HEK293 (cell line): ENCODE results near the gene DSCAML1.

Source experiments
- CTCF ChIP-seq: fragments of 450-650 bp; formaldehyde crosslinking; IDR thresholded peaks from 2 replicates; pipeline ENCODE4 v1.5.1; 2016; ENCODE audit warnings: missing biosample characterization, missing genetic modification characterization
- HOXA7 ChIP-seq: sonication (generic); formaldehyde crosslinking; IDR thresholded peaks from 2 replicates; pipeline ENCODE4 v1.8.1; 2022; ENCODE audit warnings: missing genetic modification reagents, borderline replicate concordance
- KLF8 ChIP-seq: fragments of 450-650 bp; formaldehyde crosslinking; IDR thresholded peaks from 2 replicates; pipeline ENCODE4 v1.5.1; 2016; ENCODE audit warnings: missing biosample characterization, missing genetic modification characterization
- ZBTB44 ChIP-seq: fragments of 450-650 bp; IDR thresholded peaks from 2 replicates; pipeline ENCODE4 v1.5.1; 2018; ENCODE audit warnings: missing biosample characterization, mild to moderate bottlenecking, missing genetic modification characterization
- ZBTB7A ChIP-seq: fragments of 450-650 bp; formaldehyde crosslinking; IDR thresholded peaks from 2 replicates; pipeline ENCODE4 v1.5.1; 2016; ENCODE audit warnings: low read depth, missing biosample characterization, missing genetic modification characterization
- ZFP3 ChIP-seq: fragments of 450-650 bp; formaldehyde crosslinking; IDR thresholded peaks from 2 replicates; pipeline ENCODE4 v1.5.1; 2016; ENCODE audit warnings: low read depth, missing biosample characterization, missing genetic modification characterization
- ZNF26 ChIP-seq: fragments of 450-650 bp; formaldehyde crosslinking; IDR thresholded peaks from 2 replicates; pipeline ENCODE4 v1.5.1; 2016; ENCODE audit warnings: missing biosample characterization, missing genetic modification characterization
- ZNF302 ChIP-seq: fragments of 450-650 bp; formaldehyde crosslinking; IDR thresholded peaks from 2 replicates; pipeline ENCODE4 v1.5.1; 2016; ENCODE audit warnings: missing biosample characterization, missing genetic modification characterization, low read depth
- ZNF596 ChIP-seq: fragments of 450-650 bp; IDR thresholded peaks from 2 replicates; pipeline ENCODE4 v1.5.0; 2018; ENCODE audit warnings: missing biosample characterization, mild to moderate bottlenecking, missing genetic modification characterization, moderate library complexity
- ZNF600 ChIP-seq: fragments of 450-650 bp; formaldehyde crosslinking; IDR thresholded peaks from 2 replicates; pipeline ENCODE4 v1.5.1; 2016; ENCODE audit warnings: missing biosample characterization, missing genetic modification characterization
- ZNF626 ChIP-seq: fragments of 450-650 bp; sonication (Bioruptor Pico); formaldehyde crosslinking; IDR thresholded peaks from 2 replicates; pipeline ENCODE4 v1.5.1; 2018; ENCODE audit warnings: missing biosample characterization, missing genetic modification characterization, inconsistent platforms
- ZNF76 ChIP-seq: fragments of 450-650 bp; formaldehyde crosslinking; IDR thresholded peaks from 2 replicates; pipeline ENCODE4; 2016; ENCODE audit warnings: low read depth, missing biosample characterization, missing genetic modification characterization, borderline replicate concordance
- TF ChIP-seq, protein P1 (sequence below): fragments of 450-650 bp; formaldehyde crosslinking; IDR thresholded peaks from 2 replicates; pipeline ENCODE4 v1.5.1; 2016; ENCODE audit warnings: missing biosample characterization, missing genetic modification characterization
- TF ChIP-seq, protein P2 (sequence below): sonication (generic); formaldehyde crosslinking; IDR thresholded peaks from 2 replicates; pipeline ENCODE4 v1.8.1; 2022; ENCODE audit warnings: mild to moderate bottlenecking, moderate library complexity, missing genetic modification reagents

DNA sequence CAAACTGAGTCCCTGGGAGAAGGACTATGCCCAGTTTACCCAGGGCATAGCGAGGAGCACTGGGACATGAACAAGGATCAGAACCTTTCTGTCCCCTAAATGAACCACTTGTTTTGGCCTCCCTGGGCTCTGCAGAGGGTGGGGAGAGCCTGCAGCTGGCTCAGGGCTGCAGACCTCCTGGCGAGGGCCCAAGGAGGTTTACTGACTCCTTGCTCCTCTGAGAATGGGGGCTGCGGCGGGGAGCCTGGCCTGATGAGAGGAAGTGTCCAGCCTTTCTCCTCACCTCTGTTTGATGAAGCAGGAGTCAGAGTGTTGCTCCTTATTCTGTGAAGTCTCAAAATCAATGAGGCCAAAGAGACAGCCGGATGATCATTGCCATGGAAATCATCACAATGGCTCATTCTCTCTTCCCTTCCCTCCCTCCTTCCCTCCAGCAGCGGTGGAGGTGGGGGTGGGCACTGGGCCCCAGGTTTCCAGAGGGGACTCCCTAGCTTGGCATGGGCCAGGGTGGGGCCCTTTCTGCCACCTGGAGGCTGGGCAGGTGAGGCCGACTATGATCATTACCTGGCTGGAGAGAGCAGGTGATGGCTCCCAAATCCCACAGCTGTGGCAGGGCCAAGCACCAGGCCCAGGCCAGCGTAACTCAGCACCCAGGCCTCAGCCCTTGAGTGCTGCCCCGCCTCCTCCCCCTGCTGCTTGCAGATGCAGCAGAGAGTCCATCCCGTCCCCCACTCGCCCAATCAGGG, 299.6 kb downstream of the DSCAML1 start:
- TF ChIP-seq CTCF (tag by site-specific recombination) (no peak), KLF8 (tag by site-specific recombination) (no peak), ZNF600 (no peak), ZFP3 (no peak), ZNF26 (no peak), ZNF596 (tag by site-specific recombination) (no peak), ZBTB44 (tag by site-specific recombination) (no peak), ZNF302 (no peak), HOXA7 (CRISPR knock-in tag) (no peak), ZNF626 (no peak), ZBTB7A (tag by site-specific recombination) (no peak), ZNF76 (tag by site-specific recombination) (no peak)
- TF ChIP-seq, protein P1, sequence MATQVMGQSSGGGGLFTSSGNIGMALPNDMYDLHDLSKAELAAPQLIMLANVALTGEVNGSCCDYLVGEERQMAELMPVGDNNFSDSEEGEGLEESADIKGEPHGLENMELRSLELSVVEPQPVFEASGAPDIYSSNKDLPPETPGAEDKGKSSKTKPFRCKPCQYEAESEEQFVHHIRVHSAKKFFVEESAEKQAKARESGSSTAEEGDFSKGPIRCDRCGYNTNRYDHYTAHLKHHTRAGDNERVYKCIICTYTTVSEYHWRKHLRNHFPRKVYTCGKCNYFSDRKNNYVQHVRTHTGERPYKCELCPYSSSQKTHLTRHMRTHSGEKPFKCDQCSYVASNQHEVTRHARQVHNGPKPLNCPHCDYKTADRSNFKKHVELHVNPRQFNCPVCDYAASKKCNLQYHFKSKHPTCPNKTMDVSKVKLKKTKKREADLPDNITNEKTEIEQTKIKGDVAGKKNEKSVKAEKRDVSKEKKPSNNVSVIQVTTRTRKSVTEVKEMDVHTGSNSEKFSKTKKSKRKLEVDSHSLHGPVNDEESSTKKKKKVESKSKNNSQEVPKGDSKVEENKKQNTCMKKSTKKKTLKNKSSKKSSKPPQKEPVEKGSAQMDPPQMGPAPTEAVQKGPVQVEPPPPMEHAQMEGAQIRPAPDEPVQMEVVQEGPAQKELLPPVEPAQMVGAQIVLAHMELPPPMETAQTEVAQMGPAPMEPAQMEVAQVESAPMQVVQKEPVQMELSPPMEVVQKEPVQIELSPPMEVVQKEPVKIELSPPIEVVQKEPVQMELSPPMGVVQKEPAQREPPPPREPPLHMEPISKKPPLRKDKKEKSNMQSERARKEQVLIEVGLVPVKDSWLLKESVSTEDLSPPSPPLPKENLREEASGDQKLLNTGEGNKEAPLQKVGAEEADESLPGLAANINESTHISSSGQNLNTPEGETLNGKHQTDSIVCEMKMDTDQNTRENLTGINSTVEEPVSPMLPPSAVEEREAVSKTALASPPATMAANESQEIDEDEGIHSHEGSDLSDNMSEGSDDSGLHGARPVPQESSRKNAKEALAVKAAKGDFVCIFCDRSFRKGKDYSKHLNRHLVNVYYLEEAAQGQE (tag by site-specific recombination), result no peak
- TF ChIP-seq, protein P2, sequence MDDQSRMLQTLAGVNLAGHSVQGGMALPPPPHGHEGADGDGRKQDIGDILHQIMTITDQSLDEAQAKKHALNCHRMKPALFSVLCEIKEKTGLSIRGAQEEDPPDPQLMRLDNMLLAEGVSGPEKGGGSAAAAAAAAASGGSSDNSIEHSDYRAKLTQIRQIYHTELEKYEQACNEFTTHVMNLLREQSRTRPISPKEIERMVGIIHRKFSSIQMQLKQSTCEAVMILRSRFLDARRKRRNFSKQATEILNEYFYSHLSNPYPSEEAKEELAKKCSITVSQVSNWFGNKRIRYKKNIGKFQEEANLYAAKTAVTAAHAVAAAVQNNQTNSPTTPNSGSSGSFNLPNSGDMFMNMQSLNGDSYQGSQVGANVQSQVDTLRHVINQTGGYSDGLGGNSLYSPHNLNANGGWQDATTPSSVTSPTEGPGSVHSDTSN (CRISPR knock-in tag), result no peak
